Kidney (tissue), 14 donors: ENCODE results near the gene TMEM198. TPM values are rescaled to one million over a fixed set of nuclear protein-coding genes. Genes with fewer than 3 reads are reported as not detected.

ENCODE experiments used
- DNase-seq, 5 donors: peaks; one replicate each; pipeline ENCODE4 v3.0.0-alpha.2; 2013 to 2020
- FAIRE-seq: peaks from 2 replicates; lab custom pipeline; 2012; peaks lifted over from hg19 to GRCh38; lab: Jason Lieb, UNC
- H3K27ac ChIP-seq, 2 donors: one replicate each; pipeline ENCODE4 v1.7.0; 2013; ENCODE audit warnings: low read depth in 2 of 2, low read length in 2 of 2, inconsistent platforms in 1 of 2
- H3K27me3 ChIP-seq: one replicate; pipeline ENCODE4 v1.7.1; 2013; ENCODE audit warnings: low read length, inconsistent platforms; ENCODE audit not compliant: control insufficient read depth, insufficient read depth
- H3K36me3 ChIP-seq, 3 donors: one replicate each; pipeline versions ENCODE4 v1.7.0 to v1.7.1; 2013; ENCODE audit warnings: low read length in 3 of 3, control low read depth in 1 of 3, inconsistent platforms in 1 of 3; ENCODE audit not compliant: insufficient read depth in 3 of 3, control insufficient read depth in 2 of 3
- H3K4me1 ChIP-seq, 3 donors: one replicate each; pipeline versions ENCODE4 v1.7.0 to v1.7.1; 2013; ENCODE audit warnings: low read length in 3 of 3, inconsistent platforms in 1 of 3, low read depth in 1 of 3; ENCODE audit not compliant: control insufficient read depth in 2 of 3, insufficient read depth in 2 of 3
- H3K4me3 ChIP-seq, 3 donors: one replicate each; pipeline versions ENCODE4 v1.7.0 to v1.8.1; 2013; ENCODE audit warnings: low read length in 3 of 3, control low read depth in 1 of 3, inconsistent platforms in 1 of 3
- H3K9ac ChIP-seq, 3 donors: one replicate each; pipeline versions ENCODE4 v1.7.0 to v1.7.1; 2013; ENCODE audit warnings: low read length in 3 of 3, control low read depth in 1 of 3, inconsistent platforms in 1 of 3
- H3K9me3 ChIP-seq, 3 donors: one replicate each; pipeline versions ENCODE4 v1.7.0 to v1.7.1; 2013; ENCODE audit warnings: low read length in 3 of 3, control low read depth in 1 of 3, inconsistent platforms in 1 of 3; ENCODE audit not compliant: control insufficient read depth in 2 of 3, insufficient read depth in 1 of 3
- intact Hi-C: fragments of 100-400 bp; cut with DNase I; formaldehyde crosslinking; loops from one replicate; pipeline ENCODE4 v1.11.1; 2022
- polyA plus RNA-seq: library from polyadenylated mRNA; stranded (reverse); fragments of 350-450 nt; fragmentation: Illumina TruSeq; extraction: RNeasy Lipid Tissue Mini Kit (QIAGEN cat#74804); gene quantifications from one replicate; pipeline ENCODE4 v1.2.3, GENCODE V29; 2014; ENCODE audit warnings: low read depth, low replicate concordance; ENCODE audit not compliant: insufficient read depth
- total RNA-seq: library from RNA; stranded (reverse); fragmentation: NEBNext Ultra II Directional; extraction: Animal tissue kit (Norgen Biotek cat#: 25700); gene quantifications from one replicate; pipeline ENCODE4 v1.2.1, GENCODE V29; 2021
- TF ChIP-seq, protein P1 (sequence below): IDR thresholded peaks from 3 replicates; pipeline ENCODE4 v1.5.1; 2012; ENCODE audit warnings: mild to moderate bottlenecking, moderate library complexity, borderline replicate concordance; ENCODE audit not compliant: insufficient read depth; ENCODE audit errors: extremely low read depth
- donor health status: control.
- donor health status: control.
- donor health status: control.
- donor health status: control.
- donor health status: control.
- donor health status: DM: yes; HTN: yes; CAD: no.
- donor health status: Normal renal cell carcinoma (clear cell type).

The TMEM198 gene
- total and polyA plus RNA-seq, 2 donors from 2014 or later: 4.2 to 4.5 TPM

DNA sequence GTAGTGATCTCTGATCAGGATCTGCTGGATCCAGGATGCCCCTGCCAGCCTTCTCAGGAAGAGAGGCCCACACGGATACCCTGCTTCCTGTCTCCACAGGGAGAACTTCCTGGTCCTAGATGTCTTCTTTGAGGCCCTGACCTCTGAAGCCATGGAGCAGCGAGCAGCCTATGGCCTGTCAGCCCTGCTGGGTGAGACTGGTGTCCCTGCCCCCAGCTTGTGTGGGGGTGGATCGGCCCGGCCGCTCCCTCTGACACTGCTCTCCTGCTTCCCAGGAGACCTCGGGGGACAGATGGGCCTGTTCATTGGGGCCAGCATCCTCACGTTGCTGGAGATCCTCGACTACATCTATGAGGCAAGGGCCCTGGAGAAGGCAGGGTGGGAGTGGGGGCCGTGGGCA is 6.9 kb upstream of the TMEM198 start:
- Histone ChIP-seq H3K4me1 (peaks cover 0 to 3% (median 1%) of the 10 kb centered on the region in 3 donors), H3K9ac (no peak overlapping the region), H3K4me3 (no peak overlapping the region), H3K9me3 (no peaks in the 10 kb centered on the region), H3K27ac (no peak overlapping the region), H3K36me3 (peaks cover 0 to 8% (median 8%) of the 10 kb centered on the region in 3 donors), H3K27me3 (no peaks in the 10 kb centered on the region)
- no peak for DNase-seq
- intact Hi-C loops: loop anchor here (10.0 kb wide), 1 partner anchor 132 kb away; no protein-coding TSS in a partner anchor
- no peak for FAIRE-seq
- TF ChIP-seq, protein P1, sequence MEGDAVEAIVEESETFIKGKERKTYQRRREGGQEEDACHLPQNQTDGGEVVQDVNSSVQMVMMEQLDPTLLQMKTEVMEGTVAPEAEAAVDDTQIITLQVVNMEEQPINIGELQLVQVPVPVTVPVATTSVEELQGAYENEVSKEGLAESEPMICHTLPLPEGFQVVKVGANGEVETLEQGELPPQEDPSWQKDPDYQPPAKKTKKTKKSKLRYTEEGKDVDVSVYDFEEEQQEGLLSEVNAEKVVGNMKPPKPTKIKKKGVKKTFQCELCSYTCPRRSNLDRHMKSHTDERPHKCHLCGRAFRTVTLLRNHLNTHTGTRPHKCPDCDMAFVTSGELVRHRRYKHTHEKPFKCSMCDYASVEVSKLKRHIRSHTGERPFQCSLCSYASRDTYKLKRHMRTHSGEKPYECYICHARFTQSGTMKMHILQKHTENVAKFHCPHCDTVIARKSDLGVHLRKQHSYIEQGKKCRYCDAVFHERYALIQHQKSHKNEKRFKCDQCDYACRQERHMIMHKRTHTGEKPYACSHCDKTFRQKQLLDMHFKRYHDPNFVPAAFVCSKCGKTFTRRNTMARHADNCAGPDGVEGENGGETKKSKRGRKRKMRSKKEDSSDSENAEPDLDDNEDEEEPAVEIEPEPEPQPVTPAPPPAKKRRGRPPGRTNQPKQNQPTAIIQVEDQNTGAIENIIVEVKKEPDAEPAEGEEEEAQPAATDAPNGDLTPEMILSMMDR: no peak

DNA sequence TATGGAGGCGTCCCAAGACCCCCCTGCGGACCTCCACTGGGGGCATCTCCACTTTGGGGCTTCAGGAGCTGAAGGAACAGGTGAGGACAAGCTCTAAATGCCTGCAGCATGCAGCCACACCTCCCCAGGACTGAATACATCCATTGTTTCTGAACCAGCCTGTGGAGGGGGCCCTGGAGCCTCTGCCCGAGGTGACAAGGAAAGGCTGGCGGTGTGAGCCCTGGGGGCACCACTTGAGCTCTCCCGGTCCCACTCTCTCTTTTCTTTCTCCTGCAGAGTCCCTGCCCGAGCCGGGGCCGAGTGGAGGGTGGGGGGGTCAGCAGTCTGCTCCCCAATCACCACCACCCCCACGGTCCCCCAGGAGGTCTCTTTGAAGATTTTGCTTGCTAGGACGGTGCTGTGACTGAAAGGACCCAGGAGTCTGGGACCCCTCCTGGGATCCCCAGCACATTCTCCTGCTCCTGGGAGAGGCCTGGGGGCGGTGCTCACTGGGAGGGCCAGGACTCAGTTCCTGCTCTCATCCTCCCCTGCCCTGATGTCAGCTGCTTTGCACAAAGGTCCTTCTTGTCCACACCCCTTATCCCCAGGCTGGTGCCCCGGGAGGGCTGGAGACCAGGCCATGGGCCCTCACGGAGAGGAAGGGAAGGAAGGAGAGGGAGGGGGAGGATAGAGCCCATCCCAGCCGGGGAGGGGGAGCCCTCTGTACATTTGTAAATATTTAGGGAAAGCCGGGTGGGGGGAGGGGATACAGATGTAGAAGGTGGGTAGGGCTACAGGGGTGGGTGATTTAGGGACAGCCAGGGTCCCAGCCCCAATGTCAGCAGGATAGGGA is 6.0 kb upstream of the TMEM198 start:
- no peaks in the 10 kb centered on the region for H3K27me3 ChIP-seq
- no peak overlapping the region for H3K27ac ChIP-seq
- peaks cover 0 to 8% (median 8%) of the 10 kb centered on the region in 3 donors for H3K36me3 ChIP-seq
- no peak overlapping the region for H3K9ac ChIP-seq
- H3K4me3 ChIP-seq: no peak overlapping the region
- TF ChIP-seq, protein P1: no peak
- H3K9me3 ChIP-seq: no peaks in the 10 kb centered on the region
- DNase-seq (no peak), FAIRE-seq (no peak)
- H3K4me1 ChIP-seq: peaks cover 4 to 10% (median 9%) of the 10 kb centered on the region in 3 donors
- intact Hi-C loops: loop anchor here (10.0 kb wide), 1 partner anchor 133 kb away; no protein-coding TSS in a partner anchor

DNA sequence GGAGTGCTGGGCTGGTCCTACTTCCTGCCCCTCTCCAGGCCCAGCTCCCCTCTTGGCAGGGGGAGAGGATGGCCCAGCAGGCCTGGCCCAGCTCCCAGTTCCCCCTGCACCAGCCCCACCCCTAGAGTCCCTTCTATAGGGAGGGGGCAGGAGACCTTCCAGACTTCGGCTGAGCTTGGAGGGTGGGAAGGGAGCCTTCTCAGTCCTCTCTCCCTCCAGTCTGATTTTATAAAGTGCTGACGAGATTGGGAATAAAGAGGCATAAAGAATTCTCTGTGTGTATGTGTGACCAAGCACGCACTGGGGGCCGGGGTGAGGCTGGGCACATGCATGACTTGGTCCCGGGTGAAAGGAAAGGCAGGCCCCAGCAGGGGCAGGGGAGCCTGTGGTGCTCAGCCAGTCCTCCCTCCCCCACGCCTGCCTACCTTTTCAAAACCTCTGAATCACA is 5.3 kb upstream of the TMEM198 start:
- H3K27me3 ChIP-seq: no peaks in the 10 kb centered on the region
- no peak overlapping the region for H3K9ac ChIP-seq
- H3K4me1 ChIP-seq: peaks cover 4 to 10% (median 9%) of the 10 kb centered on the region in 3 donors
- no peak overlapping the region for H3K27ac ChIP-seq
- H3K4me3 ChIP-seq: no peak overlapping the region
- peaks cover 0 to 8% (median 8%) of the 10 kb centered on the region in 3 donors for H3K36me3 ChIP-seq
- FAIRE-seq (no peak), DNase-seq (peak in 1 of 5 donors; percentile 57)
- TF ChIP-seq, protein P1: no peak
- intact Hi-C loops: loop anchor here (10.0 kb wide), 1 partner anchor 134 kb away; no protein-coding TSS in a partner anchor
- no peaks in the 10 kb centered on the region for H3K9me3 ChIP-seq
